Right lobe of liver (tissue), 4 donors: ENCODE data around the gene COL4A1.

Experiments used
- POLR2A ChIP-seq: fragments of 450-650 bp; IDR thresholded peaks from one replicate; pipeline ENCODE4 v1.6.1; 2017; ENCODE audit warnings: antibody characterized with exemption, mild to moderate bottlenecking
- TF ChIP-seq, protein P1 (sequence below), 4 donors: fragments of 200-600 bp in 3 of 4; fragments of 450-650 bp in 1 of 4; IDR thresholded peaks; one replicate each; pipeline versions ENCODE4 v1.5.1 to v1.8.0; 2016 to 2022; ENCODE audit warnings: antibody characterized with exemption in 4 of 4, mild to moderate bottlenecking in 2 of 4
- donor health status: DM: no; HTN: no; CAD: no.
- donor health status: DM: no; HTN: no; CAD: no.
- donor health status: DM: no; HTN: yes; CAD: no.

DNA sequence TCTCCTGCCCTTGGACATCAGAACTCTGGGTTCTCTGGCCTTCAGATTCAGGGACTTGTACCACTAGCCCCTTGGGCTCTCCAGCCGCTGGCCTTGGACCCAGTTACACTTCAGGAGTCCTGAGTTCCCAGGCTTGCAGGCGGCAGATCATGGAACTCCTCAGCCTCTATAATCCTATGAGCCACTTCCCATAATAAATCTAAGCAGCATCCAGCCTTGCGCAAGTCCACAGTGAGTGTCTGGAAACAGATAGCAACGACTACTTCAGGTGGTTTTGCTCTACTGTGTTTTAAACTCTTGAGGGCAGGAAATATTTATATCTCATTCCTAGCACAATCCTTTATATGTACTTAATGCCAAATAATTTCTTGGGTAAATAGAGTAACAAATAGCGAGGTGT is 92.3 kb downstream of the COL4A1 start:
- TF ChIP-seq, protein P1, sequence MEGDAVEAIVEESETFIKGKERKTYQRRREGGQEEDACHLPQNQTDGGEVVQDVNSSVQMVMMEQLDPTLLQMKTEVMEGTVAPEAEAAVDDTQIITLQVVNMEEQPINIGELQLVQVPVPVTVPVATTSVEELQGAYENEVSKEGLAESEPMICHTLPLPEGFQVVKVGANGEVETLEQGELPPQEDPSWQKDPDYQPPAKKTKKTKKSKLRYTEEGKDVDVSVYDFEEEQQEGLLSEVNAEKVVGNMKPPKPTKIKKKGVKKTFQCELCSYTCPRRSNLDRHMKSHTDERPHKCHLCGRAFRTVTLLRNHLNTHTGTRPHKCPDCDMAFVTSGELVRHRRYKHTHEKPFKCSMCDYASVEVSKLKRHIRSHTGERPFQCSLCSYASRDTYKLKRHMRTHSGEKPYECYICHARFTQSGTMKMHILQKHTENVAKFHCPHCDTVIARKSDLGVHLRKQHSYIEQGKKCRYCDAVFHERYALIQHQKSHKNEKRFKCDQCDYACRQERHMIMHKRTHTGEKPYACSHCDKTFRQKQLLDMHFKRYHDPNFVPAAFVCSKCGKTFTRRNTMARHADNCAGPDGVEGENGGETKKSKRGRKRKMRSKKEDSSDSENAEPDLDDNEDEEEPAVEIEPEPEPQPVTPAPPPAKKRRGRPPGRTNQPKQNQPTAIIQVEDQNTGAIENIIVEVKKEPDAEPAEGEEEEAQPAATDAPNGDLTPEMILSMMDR (IDR thresholded peaks at IDR 0.05), result no peak
- no peak for TF ChIP-seq POLR2A
